Colonic mucosa (tissue), 4 donors: ENCODE measurements around the gene MTRFR. TPM values are rescaled to one million over a fixed set of nuclear protein-coding genes. Genes with fewer than 3 reads are reported as not detected.
"Not testable (repeated sequence)": the region's sequence is repeated elsewhere in the genome, so short reads cannot be mapped to it uniquely, and the experiment has no call there.

ENCODE experiments used
- DNase-seq: peaks from one replicate; pipeline ENCODE4 v3.0.0-alpha.2; 2020
- H3K27ac ChIP-seq: fragments of 200-600 bp; one replicate; pipeline ENCODE4 v1.8.0; 2021
- H3K27me3 ChIP-seq: fragments of 200-600 bp; one replicate; pipeline ENCODE4 v1.8.0; 2021
- H3K36me3 ChIP-seq: fragments of 200-600 bp; one replicate; pipeline ENCODE4 v1.8.0; 2021
- H3K4me1 ChIP-seq: fragments of 200-600 bp; one replicate; pipeline ENCODE4 v1.8.0; 2021; ENCODE audit warnings: mild to moderate bottlenecking
- H3K4me3 ChIP-seq: fragments of 200-600 bp; one replicate; pipeline ENCODE4 v1.8.0; 2021
- H3K9ac ChIP-seq, 2 donors: one replicate each; pipeline ENCODE4 v1.7.0; 2013; ENCODE audit warnings: control low read depth in 2 of 2, low read depth in 2 of 2, low read length in 2 of 2
- H3K9me3 ChIP-seq: fragments of 200-600 bp; one replicate; pipeline ENCODE4 v1.8.0; 2021
- intact Hi-C: fragments of 100-400 bp; cut with DNase I; formaldehyde crosslinking; loops from one replicate; pipeline ENCODE4 v1.14.1; 2022
- total RNA-seq, 2 donors: library from RNA; stranded (reverse); fragmentation: NEBNext Ultra II Directional in 1 of 2; extraction: Animal tissue kit (Norgen Biotek cat#: 25700) in 1 of 2; gene quantifications; one replicate each; pipeline ENCODE4 v1.2.1, GENCODE V29; 2021
- TF ChIP-seq, protein P1 (sequence below): fragments of 200-600 bp; IDR thresholded peaks from one replicate; pipeline ENCODE4 v1.8.0; 2022; ENCODE audit warnings: antibody characterized with exemption, mild to moderate bottlenecking
- donor health status: healthy.
- donor health status: DM: no; HTN: no; CAD: no.
- donor health status: DM: no; HTN: no; CAD: no.

MTRFR gene
- total RNA-seq, 2 donors from 2014 or later: 10.6 to 17.4 TPM

DNA sequence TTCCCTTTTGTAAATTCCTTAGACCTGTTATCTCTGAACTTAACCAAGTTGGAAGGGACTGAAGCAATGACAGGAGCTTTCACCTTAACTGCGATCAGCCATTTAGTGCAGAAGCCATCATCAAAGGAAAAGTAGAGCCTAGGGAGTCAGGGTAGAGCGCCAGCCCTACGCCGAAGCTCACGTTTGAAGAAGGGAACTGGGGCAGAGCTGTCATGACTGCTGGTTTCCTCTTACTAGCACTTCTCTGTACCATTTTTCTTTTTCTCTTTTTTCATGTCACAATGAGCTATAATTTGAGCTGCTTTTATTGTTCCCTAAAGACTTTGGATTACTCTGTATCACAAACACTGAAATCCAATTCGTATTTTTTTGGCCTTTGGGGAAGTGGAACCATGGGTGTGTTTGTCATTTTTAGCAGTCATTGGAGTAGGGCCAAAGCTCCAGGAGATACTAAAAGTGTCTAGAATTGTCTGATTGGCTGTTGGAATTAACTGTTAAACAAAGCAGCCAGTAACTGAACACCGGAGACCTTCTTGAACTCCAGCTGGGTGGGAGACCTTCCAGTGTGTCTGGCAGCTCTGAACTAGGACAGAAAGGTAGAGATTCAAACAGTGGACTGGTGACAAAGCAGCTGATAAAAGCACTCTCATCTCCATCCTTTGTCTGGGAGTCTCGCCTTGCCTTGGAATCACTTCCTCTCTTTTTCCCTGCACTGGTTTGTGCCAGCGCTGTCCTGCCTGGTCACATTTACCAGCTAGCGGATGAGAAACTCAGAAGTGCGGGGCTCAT, 9.1 kb downstream of the MTRFR start:
- H3K27ac ChIP-seq: no peak overlapping the region

DNA sequence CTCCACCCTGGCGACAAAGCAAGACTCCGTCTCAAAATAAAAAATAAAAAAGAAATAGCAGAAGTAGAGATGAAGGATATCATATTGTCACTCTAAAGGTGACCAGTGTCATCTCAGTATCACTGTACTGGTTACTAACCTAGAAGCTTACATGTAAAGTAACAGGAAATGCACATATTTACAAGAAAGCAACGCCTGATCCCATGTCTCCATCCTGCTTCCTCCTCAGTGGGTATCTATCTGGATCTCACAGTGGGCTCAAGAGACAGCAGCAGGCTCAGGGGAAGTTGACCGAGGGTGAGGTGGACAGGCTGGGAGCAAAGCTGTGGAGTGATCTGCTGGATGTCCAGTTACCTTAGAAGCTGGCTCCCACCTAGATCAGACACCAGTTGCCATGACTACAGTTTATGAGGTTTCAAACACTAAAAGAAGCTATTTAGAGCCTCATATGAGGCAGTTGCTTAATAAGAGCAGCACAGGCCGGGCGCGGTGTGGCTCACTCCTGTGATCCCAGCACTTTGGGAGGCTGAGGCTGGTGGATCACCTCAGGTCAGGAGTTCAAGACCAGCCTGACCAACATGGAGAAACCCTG, 10.5 kb downstream of the MTRFR start:
- no peak overlapping the region for H3K4me3 ChIP-seq
- no peaks in the 10 kb centered on the region for H3K36me3 ChIP-seq
- no peaks in the 10 kb centered on the region for H3K4me1 ChIP-seq
- H3K9me3 ChIP-seq: no peaks in the 10 kb centered on the region
- H3K9ac ChIP-seq: no peak overlapping the region
- TF ChIP-seq, protein P1, sequence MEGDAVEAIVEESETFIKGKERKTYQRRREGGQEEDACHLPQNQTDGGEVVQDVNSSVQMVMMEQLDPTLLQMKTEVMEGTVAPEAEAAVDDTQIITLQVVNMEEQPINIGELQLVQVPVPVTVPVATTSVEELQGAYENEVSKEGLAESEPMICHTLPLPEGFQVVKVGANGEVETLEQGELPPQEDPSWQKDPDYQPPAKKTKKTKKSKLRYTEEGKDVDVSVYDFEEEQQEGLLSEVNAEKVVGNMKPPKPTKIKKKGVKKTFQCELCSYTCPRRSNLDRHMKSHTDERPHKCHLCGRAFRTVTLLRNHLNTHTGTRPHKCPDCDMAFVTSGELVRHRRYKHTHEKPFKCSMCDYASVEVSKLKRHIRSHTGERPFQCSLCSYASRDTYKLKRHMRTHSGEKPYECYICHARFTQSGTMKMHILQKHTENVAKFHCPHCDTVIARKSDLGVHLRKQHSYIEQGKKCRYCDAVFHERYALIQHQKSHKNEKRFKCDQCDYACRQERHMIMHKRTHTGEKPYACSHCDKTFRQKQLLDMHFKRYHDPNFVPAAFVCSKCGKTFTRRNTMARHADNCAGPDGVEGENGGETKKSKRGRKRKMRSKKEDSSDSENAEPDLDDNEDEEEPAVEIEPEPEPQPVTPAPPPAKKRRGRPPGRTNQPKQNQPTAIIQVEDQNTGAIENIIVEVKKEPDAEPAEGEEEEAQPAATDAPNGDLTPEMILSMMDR: no peak
- no peaks in the 10 kb centered on the region for H3K27me3 ChIP-seq
- H3K27ac ChIP-seq: no peak overlapping the region
- intact Hi-C loops: no loop called here
- no peak for DNase-seq

More for the DNA sequence above, 9.1 kb downstream of the MTRFR start:
- Histone ChIP-seq H3K36me3 (no peaks in the 10 kb centered on the region), H3K9ac (no peak overlapping the region), H3K9me3 (no peaks in the 10 kb centered on the region), H3K27me3 (no peaks in the 10 kb centered on the region), H3K4me3 (no peak overlapping the region), H3K4me1 (no peaks in the 10 kb centered on the region)
- TF ChIP-seq, protein P1: no peak
- no peak for DNase-seq
- intact Hi-C loops: no loop called here

DNA sequence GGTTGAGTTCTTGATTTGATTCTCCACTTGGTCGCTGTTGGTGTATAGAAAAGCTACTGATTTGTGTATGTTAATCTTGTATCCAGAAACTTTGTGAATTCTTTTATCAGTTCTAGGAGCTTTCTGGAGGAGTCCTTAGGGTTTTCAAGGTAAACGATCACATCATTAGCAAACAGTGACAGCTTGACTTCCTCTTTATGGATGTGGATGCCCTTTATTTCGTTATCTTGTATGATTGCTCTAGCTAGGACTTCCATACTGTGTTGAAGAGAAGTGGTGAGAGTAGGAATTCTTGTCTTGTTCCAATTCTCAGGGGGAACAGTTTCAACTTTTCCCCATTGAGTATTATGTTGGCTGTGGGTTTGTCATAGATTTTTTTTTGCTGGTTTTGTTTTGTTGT, 12.4 kb downstream of the MTRFR start:
- Histone ChIP-seq H3K4me1 (no peaks in the 10 kb centered on the region), H3K9ac (no peak overlapping the region), H3K4me3 (no peak overlapping the region), H3K27ac (no peak overlapping the region), H3K36me3 (no peaks in the 10 kb centered on the region), H3K27me3 (no peaks in the 10 kb centered on the region), H3K9me3 (no peaks in the 10 kb centered on the region)
- TF ChIP-seq, protein P1: no peak
- no peak for DNase-seq
- intact Hi-C loops: no loop called here

DNA sequence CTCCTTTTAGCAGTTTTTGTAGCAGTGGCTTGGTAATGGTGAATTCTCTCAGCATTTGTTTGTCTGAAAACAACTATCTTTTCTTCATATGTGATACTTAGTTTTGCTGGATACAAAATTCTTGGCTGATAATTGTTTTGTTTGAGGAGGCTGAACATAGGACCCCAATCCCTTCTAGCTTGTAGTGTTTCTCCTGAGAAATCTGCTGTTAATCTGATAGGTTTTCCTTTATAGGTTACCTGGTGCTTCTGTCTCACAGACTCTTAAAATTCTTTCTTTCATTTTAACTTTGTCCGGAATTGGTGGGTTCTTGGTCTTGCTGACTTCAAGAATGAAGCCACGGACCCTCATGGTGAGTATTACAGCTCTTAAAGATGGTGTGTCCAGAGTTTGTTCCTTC, 14.9 kb downstream of the MTRFR start:
- H3K27ac ChIP-seq, intact Hi-C loops: not testable (repeated sequence)

DNA sequence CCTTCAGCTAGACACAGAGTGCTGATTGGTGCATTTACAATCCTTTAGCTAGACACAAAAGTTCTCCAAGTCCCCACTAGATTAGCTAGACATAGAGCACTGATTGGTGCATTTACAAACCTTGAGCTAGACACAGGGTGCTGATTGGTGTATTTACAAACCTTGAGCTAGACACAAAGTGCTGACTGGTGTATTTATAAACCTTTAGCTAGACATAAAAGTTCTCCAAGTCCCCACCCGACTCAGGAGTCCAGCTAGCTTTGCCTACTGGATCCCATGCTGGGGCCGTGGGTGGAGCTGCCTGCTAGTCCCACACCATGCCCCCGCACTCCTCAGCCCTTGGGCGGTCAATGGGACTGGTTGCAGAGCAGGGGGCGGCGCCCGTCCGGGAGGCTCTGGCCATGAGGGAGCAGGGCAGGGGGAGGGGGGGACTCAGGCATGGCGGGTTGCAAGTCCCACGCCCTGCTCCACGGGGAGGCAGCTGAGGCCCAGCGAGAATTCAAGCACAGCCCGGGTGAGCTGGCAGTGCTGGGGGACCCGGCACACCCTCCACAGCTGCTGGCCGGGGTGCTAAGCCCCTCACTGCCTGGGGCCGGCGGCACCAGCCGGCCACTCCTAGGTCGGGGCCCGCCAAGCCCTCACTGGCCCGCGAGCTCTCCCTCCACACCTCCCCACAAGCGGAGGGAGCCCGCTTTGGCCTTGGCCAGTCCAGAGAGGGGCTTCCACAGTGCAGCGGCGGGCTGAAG, 15.9 kb downstream of the MTRFR start:
- not testable (repeated sequence) for DNase-seq

More for the DNA sequence above, 14.9 kb downstream of the MTRFR start:
- not testable (repeated sequence) for H3K36me3 ChIP-seq, H3K9ac ChIP-seq, H3K4me3 ChIP-seq, H3K4me1 ChIP-seq, H3K27me3 ChIP-seq, DNase-seq, H3K9me3 ChIP-seq

DNA sequence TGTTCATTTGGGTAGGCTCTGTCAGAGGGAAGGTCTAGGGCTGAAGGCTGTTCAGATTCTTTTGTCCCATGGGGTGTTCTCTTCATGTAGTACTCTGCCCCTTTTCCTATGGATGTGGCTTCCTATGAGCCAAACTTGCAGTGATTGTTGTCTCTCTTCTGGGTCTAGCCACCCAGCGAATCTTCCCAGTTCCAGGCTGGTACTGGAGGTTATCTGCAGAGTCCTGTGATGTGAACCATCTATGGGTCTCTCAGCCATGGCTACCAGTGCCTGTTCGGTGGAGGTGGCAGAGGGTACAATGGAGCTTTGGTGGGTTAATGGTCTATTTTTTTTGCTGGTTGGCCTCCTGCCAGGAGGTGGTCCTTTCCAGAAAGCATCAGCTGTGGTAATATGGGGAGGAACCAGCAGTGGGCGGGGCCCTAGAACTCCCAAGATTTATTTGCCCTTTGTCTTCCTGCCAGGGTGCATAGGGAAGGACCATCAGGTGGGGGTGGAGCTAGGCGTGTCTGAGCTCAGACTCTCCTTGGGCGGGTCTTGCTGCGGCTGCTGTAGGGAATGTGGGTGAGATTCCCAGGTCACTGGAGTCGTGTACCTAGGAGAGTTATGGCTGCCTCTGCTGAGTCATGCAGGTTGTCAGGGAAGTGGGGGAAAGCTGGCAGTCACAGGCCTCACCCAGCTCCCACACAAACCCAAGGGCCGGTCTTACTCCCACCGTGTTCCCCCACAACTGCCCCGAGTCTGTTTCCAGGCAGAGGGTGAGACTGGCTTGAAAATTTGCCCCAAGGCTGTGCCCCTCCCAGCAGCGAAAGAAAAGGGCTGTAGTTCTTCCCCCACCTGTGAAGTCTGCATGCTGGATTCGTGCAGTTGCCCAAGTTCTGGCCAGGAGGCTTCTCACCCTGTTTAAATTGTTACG, 17.5 kb downstream of the MTRFR start:
- Histone ChIP-seq H3K9ac (peak overlapping the region; percentile 43 to 63), H3K36me3 (no peaks in the 10 kb centered on the region), H3K4me3 (no peak overlapping the region), H3K27me3 (no peaks in the 10 kb centered on the region), H3K27ac (peak overlapping the region; percentile 75), H3K9me3 (no peaks in the 10 kb centered on the region), H3K4me1 (no peaks in the 10 kb centered on the region)
- peak; percentile 94 for DNase-seq
- TF ChIP-seq, protein P1: no peak
- intact Hi-C loops: no loop called here

More for the DNA sequence above, 15.9 kb downstream of the MTRFR start:
- intact Hi-C loops, H3K4me1 ChIP-seq, H3K27ac ChIP-seq, H3K9ac ChIP-seq, H3K9me3 ChIP-seq, H3K4me3 ChIP-seq, H3K27me3 ChIP-seq, H3K36me3 ChIP-seq: not testable (repeated sequence)
